Fibroblast of lung (primary cell): ENCODE measurements around the gene CACNA1H. TPM values are rescaled to one million over a fixed set of nuclear protein-coding genes. Genes with fewer than 3 reads are reported as not detected.

Source experiments
- DNase-seq, 2 donors: peaks; one replicate each; pipeline versions ENCODE4 v3.0.0 to v3.0.0-alpha.2; 2010; ENCODE audit warnings: low read depth in 2 of 2
- H2AFZ ChIP-seq: 2 replicates; pipeline ENCODE4 v1.5.1; 2012; ENCODE audit warnings: low read length, control low read depth, inconsistent platforms
- H3K27ac ChIP-seq: 2 replicates; pipeline ENCODE4 v1.5.1; 2011; ENCODE audit warnings: low read length, control low read depth; ENCODE audit not compliant: insufficient read depth
- H3K27me3 ChIP-seq: 2 replicates; pipeline ENCODE4 v1.5.1; 2011; ENCODE audit warnings: mild to moderate bottlenecking, low read length; ENCODE audit not compliant: control insufficient read depth, insufficient read depth
- H3K36me3 ChIP-seq: 2 replicates; pipeline ENCODE4 v1.5.1; 2011; ENCODE audit warnings: low read length; ENCODE audit not compliant: control insufficient read depth, insufficient read depth
- H3K4me1 ChIP-seq: 2 replicates; pipeline ENCODE4 v1.5.1; 2011; ENCODE audit warnings: low read length; ENCODE audit not compliant: control insufficient read depth, insufficient read depth; ENCODE audit errors: extremely low read depth
- H3K4me2 ChIP-seq: 2 replicates; pipeline ENCODE4 v1.5.1; 2011; ENCODE audit warnings: low read length, control low read depth; ENCODE audit not compliant: insufficient read depth; ENCODE audit errors: extremely low read depth
- H3K4me3 ChIP-seq, 4 experiments: fragments of 200-600 bp in 1 of 4; sonication (generic) in 1 of 4; replicated peaks in 1 of 4; 2 replicates each; pipeline ENCODE4 v1.5.1; 2011 to 2016; ENCODE audit warnings: low read length in 4 of 4, low read depth in 3 of 4, mild to moderate bottlenecking in 3 of 4, control low read depth in 2 of 4, inconsistent platforms in 1 of 4, mixed read lengths in 1 of 4; ENCODE audit not compliant: insufficient read depth in 1 of 4; ENCODE audit errors: control extremely low read depth in 1 of 4
- H3K79me2 ChIP-seq: 2 replicates; pipeline ENCODE4 v1.5.1; 2012; ENCODE audit warnings: mild to moderate bottlenecking, low read length, inconsistent platforms; ENCODE audit not compliant: control insufficient read depth, insufficient read depth
- H3K9ac ChIP-seq: 2 replicates; pipeline ENCODE4 v1.5.1; 2011; ENCODE audit warnings: mild to moderate bottlenecking, low read length, control low read depth; ENCODE audit not compliant: insufficient read depth
- H3K9me3 ChIP-seq: 2 replicates; pipeline ENCODE4 v1.5.1; 2012; ENCODE audit warnings: low read depth, low read length; ENCODE audit not compliant: control insufficient read depth, insufficient read depth
- H4K20me1 ChIP-seq: 2 replicates; pipeline ENCODE4 v1.5.1; 2011; ENCODE audit warnings: low read length; ENCODE audit not compliant: control insufficient read depth, insufficient read depth; ENCODE audit errors: extremely low read depth
- CTCF ChIP-seq, 2 donors: IDR thresholded peaks in 1 of 2; conservative IDR thresholded peaks in 1 of 2; 1 replicate in 1 of 2; 2 replicates in 1 of 2; pipeline ENCODE4 v1.5.1; 2011 to 2012; ENCODE audit warnings: low read length in 2 of 2, control low read depth in 1 of 2, inconsistent platforms in 1 of 2, low read depth in 1 of 2, mild to moderate bottlenecking in 1 of 2
- EZH2 ChIP-seq: IDR thresholded peaks from 2 replicates; pipeline ENCODE4 v1.5.1; 2012; ENCODE audit warnings: low read length, control low read depth, mild to moderate bottlenecking; ENCODE audit errors: missing control alignments
- polyA plus RNA-seq, 2 donors: library from polyadenylated mRNA; depleted of rRNA in 1 of 2; stranded (reverse) in 1 of 2; unstranded in 1 of 2; fragments of >200 nt; gene quantifications; 2 replicates each; pipeline ENCODE4 v1.2.1, GENCODE V29; 2011 to 2012; ENCODE audit warnings: missing spikeins in 1 of 2
- total RNA-seq: library from RNA; depleted of rRNA; stranded (reverse); fragments of >200 nt; gene quantifications from 2 replicates; pipeline ENCODE4 v1.2.1, GENCODE V29; 2014

CACNA1H gene
- total and polyA plus RNA-seq, 2 donors (not counting 1 experiment from before 2014, with no cell fraction given) = 1.2 to 10.5 TPM

DNA sequence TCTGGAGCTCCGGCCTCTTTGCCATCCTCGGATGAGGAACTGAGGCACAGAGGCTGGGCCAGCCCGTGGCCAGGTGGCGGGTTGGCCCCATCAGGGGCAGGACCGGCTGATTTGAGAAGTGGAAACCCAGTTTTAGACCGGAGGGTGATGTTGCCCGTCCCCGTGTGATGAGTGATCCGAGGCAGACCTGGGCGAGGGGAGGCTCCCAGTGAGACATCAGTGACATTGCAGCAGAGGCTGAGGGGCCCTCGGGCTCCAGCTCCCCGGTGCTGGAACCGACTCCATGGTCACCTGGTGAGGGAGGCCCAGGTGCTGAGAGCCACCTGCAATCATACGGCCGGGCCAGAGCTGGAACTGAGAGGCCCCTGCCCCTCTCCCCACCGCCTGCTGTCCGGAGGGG is 26.9 kb upstream of the CACNA1H start:
- no peak for TF ChIP-seq CTCF (conservative IDR thresholded peaks at IDR 0.05 in 1 of 2, IDR thresholded peaks at IDR 0.05 in 1 of 2; ENCODE audit: low read depth in 1 of 2, low read length in 2 of 2)
- no peak for TF ChIP-seq EZH2
- Histone ChIP-seq H2AFZ (no peak overlapping the region), H3K4me1 (no peaks in the 10 kb centered on the region), H3K36me3 (no peaks in the 10 kb centered on the region), H3K9me3 (no peaks in the 10 kb centered on the region), H3K27ac (no peak overlapping the region), H3K4me2 (no peak overlapping the region), H4K20me1 (no peaks in the 10 kb centered on the region), H3K79me2 (no peaks in the 10 kb centered on the region), H3K4me3 (no peak overlapping the region), H3K27me3 (no peaks in the 10 kb centered on the region), H3K9ac (no peak overlapping the region)
- no peak for DNase-seq

- Histone ChIP-seq H3K4me2 (no peak overlapping the region), H3K9me3 (no peaks in the 10 kb centered on the region), H3K4me3 (no peak overlapping the region), H4K20me1 (no peaks in the 10 kb centered on the region), H3K27me3 (no peaks in the 10 kb centered on the region), H2AFZ (no peak overlapping the region), H3K36me3 (no peaks in the 10 kb centered on the region), H3K9ac (no peak overlapping the region), H3K4me1 (no peaks in the 10 kb centered on the region), H3K79me2 (no peaks in the 10 kb centered on the region), H3K27ac (no peak overlapping the region)
- DNase-seq = no peak
- TF ChIP-seq CTCF (conservative IDR thresholded peaks at IDR 0.05 in 1 of 2, IDR thresholded peaks at IDR 0.05 in 1 of 2; ENCODE audit: low read depth in 1 of 2, low read length in 2 of 2) (no peak), EZH2 (no peak)
Measured at GRCh38 chr16:1126586-1126985, 26.3 kb upstream of the CACNA1H start.

DNA sequence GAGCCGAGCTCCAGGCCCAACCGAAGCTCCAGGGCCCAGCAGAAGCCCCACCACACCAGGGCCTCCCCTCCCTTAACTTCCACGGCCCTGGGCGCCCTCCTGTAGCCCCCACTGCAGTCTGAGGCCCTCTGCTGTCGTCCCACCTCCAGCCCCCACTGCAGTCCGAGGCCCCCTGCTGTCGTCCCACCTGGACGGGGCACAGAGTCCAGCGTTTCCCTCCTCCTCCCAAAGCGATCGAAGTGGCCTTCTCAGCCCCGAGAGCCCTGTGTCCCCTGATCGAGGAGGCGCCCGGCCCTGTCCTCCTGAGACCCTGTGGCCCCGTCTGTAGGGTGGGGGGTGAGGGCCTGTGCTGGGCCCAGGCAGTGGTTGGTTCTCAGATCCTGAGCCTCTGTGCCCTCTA is 25.8 kb upstream of the CACNA1H start:
- Histone ChIP-seq H3K4me3 (no peak overlapping the region), H3K4me1 (no peaks in the 10 kb centered on the region), H3K9me3 (no peaks in the 10 kb centered on the region), H4K20me1 (no peaks in the 10 kb centered on the region), H3K9ac (no peak overlapping the region), H3K27ac (no peak overlapping the region), H3K79me2 (no peaks in the 10 kb centered on the region), H3K4me2 (no peak overlapping the region), H3K36me3 (no peaks in the 10 kb centered on the region), H2AFZ (no peak overlapping the region), H3K27me3 (no peaks in the 10 kb centered on the region)
- TF ChIP-seq CTCF (conservative IDR thresholded peaks at IDR 0.05 in 1 of 2, IDR thresholded peaks at IDR 0.05 in 1 of 2; ENCODE audit: low read depth in 1 of 2, low read length in 2 of 2) (no peak), EZH2 (no peak)
- DNase-seq = no peak
